ENCODE results near the gene ALOXE3. TPM values are rescaled to one million over a fixed set of nuclear protein-coding genes. Genes with fewer than 3 reads are reported as not detected.

The ALOXE3 gene
- total RNA-seq, 1 donor from 2014 or later = not detected

- H3K4me3 Mint-ChIP-seq = no peak overlapping the region
- no peak for DNase-seq (ENCODE audit: low spot score)
- intact Hi-C loops (cut with micrococcal nuclease) = loop anchor here (10.0 kb wide), 1 partner anchor 301 kb away; the partner anchor contains the start of gene NDEL1
- H3K4me1 Mint-ChIP-seq (ENCODE audit: low read depth) = peaks cover 5% of the 10 kb centered on the region
- H3K27ac Mint-ChIP-seq = no peak overlapping the region
- H3K27me3 Mint-ChIP-seq (ENCODE audit: insufficient read depth) = peaks cover 20% of the 10 kb centered on the region
- no peaks in the 10 kb centered on the region for H3K9me3 Mint-ChIP-seq
- H3K36me3 Mint-ChIP-seq (ENCODE audit: low read depth) = no peaks in the 10 kb centered on the region
Measured at GRCh38 chr17:8133399-8133798, 15.1 kb upstream of the ALOXE3 start.

DNA sequence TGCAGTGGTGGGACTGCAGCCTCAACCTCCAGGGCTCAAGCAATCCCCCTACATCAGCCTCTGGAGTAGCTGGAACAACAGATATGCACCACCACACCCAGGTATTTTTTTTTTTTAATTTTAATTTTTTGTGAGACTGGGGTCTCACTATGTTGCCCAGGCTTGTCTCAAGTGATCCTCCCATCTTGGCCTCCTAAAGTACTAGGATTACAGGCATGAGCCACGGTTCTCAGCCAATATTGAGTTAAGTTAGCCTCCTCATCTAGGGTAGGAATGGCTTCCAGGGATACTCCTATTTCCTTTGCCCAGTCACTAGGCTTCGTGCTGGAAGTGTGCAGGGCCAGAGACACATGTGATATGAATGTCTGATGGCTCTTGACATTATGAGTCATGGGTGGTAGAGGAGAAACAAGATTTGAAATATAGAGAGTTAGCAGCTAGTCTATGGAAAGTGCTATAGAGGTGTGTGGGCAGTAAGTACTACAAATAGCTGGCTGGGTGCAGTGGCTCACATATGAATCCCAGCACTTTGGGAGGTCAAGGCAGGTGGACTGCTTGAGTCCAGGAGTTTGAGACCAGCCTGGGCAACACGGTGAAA is 13.6 kb upstream of the ALOXE3 start:
- Mint-ChIP-seq H3K4me3 (no peak overlapping the region), H3K27me3 (ENCODE audit: insufficient read depth) (peaks cover 27% of the 10 kb centered on the region), H3K27ac (no peak overlapping the region), H3K36me3 (ENCODE audit: low read depth) (no peaks in the 10 kb centered on the region), H3K9me3 (no peaks in the 10 kb centered on the region), H3K4me1 (ENCODE audit: low read depth) (peaks cover 10% of the 10 kb centered on the region)
- no peak for DNase-seq (ENCODE audit: low spot score)
- intact Hi-C loops (cut with micrococcal nuclease) = loop anchor here (10.0 kb wide), 1 partner anchor 303 kb away; the partner anchor contains the start of gene NDEL1

- DNase-seq (ENCODE audit: low spot score) = no peak
- Mint-ChIP-seq H3K9me3 (no peaks in the 10 kb centered on the region), H3K27ac (no peak overlapping the region), H3K27me3 (ENCODE audit: insufficient read depth) (peaks cover 44% of the 10 kb centered on the region), H3K36me3 (ENCODE audit: low read depth) (peaks cover 3% of the 10 kb centered on the region), H3K4me1 (ENCODE audit: low read depth) (peaks cover 42% of the 10 kb centered on the region), H3K4me3 (no peak overlapping the region)
- intact Hi-C loops (cut with micrococcal nuclease) = loop anchor here (10.0 kb wide), 1 partner anchor 617 kb away; the partner anchor contains the start of gene CCDC42
Measured at GRCh38 chr17:8128125-8128784, 9.9 kb upstream of the ALOXE3 start.

DNA sequence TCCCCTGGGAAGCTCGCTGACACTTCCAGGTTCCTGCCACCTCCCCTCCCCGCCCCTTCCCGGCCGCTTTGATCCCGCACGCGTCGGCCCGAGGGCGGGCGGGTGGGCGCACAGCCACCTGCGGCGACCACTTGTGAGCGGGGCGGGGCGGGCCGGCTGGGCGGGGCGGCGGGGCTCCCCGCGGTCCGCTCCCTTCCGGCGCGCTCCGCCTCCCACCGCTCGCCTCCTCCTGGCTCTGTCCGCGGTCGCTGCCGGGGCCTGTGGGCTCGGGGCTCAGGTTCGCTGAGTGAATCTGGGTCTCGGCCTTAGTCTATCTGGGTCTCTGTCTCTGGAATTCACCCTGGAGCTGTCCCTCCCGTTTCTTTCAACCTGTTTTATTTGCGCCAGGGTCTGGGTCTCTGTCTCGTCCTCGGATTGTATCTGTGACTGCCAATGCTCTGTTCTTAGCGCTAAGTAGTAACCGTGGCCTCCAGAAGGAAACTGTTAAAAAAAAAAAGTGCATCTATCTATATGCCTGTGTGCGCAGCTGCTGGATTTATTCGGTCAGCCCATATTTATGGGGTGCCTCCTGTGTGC is 8.3 kb upstream of the ALOXE3 start:
- peak; percentile 47 for DNase-seq (ENCODE audit: low spot score)
- H3K4me3 Mint-ChIP-seq = peak overlapping the region; percentile 91
- H3K4me1 Mint-ChIP-seq (ENCODE audit: low read depth) = peaks cover 40% of the 10 kb centered on the region
- H3K27ac Mint-ChIP-seq = peak overlapping the region; percentile 97
- no peaks in the 10 kb centered on the region for H3K9me3 Mint-ChIP-seq
- peaks cover 51% of the 10 kb centered on the region for H3K27me3 Mint-ChIP-seq (ENCODE audit: insufficient read depth)
- peaks cover 5% of the 10 kb centered on the region for H3K36me3 Mint-ChIP-seq (ENCODE audit: low read depth)
- intact Hi-C loops (cut with micrococcal nuclease) = loop anchor here (1.0 to 10.0 kb wide), 4 partner anchors 12 to 618 kb away; partner anchors contain the start of gene CCDC42

GRCh38 chr17:8125947-8126490 is 7.7 kb upstream of the ALOXE3 start:
- Mint-ChIP-seq H3K9me3 (no peaks in the 10 kb centered on the region), H3K27me3 (ENCODE audit: insufficient read depth) (peaks cover 49% of the 10 kb centered on the region), H3K27ac (peak overlapping the region; percentile 97), H3K4me3 (peak overlapping the region; percentile 91), H3K36me3 (ENCODE audit: low read depth) (peaks cover 5% of the 10 kb centered on the region), H3K4me1 (ENCODE audit: low read depth) (peaks cover 42% of the 10 kb centered on the region)
- no peak for DNase-seq (ENCODE audit: low spot score)
- intact Hi-C loops (cut with micrococcal nuclease) = loop anchor here (1.0 to 10.0 kb wide), 7 partner anchors 12 to 619 kb away; partner anchors contain the start of gene CCDC42

DNA sequence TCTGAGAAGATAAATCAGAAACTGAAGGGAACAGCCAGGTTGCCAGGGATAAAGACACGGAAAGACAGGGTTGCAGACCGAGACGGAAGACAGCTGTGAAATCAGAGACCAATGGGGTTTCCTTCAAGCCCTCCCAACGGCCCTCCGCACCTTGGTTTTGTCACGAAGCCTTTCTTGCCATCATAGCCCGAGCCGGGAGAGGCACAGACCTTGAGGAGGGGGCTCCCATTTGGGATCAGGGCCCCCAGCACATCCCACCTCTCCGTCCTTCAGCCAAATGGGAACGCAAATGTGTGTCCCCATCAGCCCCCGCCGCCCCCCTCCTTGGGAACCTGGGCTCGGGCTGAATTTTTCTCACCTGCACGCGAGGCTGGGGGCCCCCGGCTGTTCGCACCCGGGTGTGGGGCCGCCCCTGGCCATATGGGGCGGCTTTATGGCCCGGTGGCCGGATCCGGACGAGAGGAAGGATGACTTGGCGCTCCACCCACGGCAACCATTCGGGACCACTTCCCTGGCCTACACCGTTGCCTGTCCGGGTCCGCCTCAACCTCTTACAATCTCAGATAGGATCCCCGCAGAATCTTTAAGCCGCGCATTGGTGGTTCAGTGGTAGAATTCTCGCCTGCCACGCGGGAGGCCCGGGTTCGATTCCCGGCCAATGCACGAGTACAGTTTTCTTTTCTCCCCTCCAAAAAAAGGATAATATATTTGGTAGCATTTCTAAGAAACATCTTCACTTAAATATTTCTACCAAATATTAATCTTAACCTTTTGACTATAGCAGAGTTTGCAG is 7.0 kb upstream of the ALOXE3 start:
- peak overlapping the region; percentile 97 for H3K27ac Mint-ChIP-seq
- peaks cover 5% of the 10 kb centered on the region for H3K36me3 Mint-ChIP-seq (ENCODE audit: low read depth)
- peaks cover 49% of the 10 kb centered on the region for H3K4me1 Mint-ChIP-seq (ENCODE audit: low read depth)
- no peaks in the 10 kb centered on the region for H3K9me3 Mint-ChIP-seq
- intact Hi-C loops (cut with micrococcal nuclease) = loop anchor here (1.0 to 10.0 kb wide), 4 partner anchors 48 to 619 kb away; partner anchors contain the start of gene CCDC42
- H3K4me3 Mint-ChIP-seq = peak overlapping the region; percentile 91
- peaks cover 52% of the 10 kb centered on the region for H3K27me3 Mint-ChIP-seq (ENCODE audit: insufficient read depth)
- peak; percentile 79 for DNase-seq (ENCODE audit: low spot score)

DNA sequence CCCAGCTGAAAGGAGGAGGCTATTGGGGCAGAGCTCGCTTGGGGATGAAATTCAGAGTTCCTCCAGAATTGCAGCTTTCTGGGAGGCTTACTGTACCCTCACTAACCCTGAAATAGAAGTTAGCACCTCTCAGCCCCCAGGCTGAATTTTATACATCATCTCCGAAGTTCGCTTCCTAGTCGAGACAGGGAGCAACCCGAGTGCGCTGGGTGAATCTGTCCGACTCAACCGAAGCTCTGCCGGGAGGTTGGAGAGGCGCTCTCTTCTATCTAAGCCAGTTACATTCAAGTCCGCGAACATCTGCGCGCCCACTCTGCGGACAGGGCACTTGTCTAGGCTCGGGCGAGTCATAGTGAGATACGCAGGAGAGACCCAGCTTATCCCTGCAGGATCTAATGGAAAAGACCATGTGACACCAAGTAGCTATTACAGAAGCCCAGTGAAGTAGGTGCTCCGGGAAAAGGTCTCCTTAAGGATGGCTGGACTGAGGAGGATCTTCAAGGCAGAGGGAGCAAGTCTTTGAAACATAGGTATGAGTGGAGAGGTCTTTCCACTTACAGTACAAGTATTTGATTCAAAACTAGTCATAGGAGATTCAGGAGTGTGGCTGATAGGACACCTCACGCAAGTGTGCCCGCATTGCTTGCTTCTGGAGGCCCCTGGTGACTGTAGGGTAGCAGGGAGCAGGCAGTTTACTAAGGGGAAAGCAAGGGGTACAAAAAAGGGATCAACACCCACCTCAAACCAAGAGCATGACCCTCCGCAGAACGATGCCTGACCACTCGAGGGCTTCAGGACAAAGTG is 6.2 kb upstream of the ALOXE3 start:
- intact Hi-C loops (cut with micrococcal nuclease) = loop anchor here (1.0 to 10.0 kb wide), 5 partner anchors 49 to 620 kb away; partner anchors contain the start of gene CCDC42
- no peak for DNase-seq (ENCODE audit: low spot score)
- peak overlapping the region; percentile 97 for H3K27ac Mint-ChIP-seq
- H3K4me1 Mint-ChIP-seq (ENCODE audit: low read depth) = peaks cover 57% of the 10 kb centered on the region
- H3K36me3 Mint-ChIP-seq (ENCODE audit: low read depth) = peaks cover 5% of the 10 kb centered on the region
- peak overlapping the region; percentile 91 for H3K4me3 Mint-ChIP-seq
- H3K27me3 Mint-ChIP-seq (ENCODE audit: insufficient read depth) = peaks cover 47% of the 10 kb centered on the region
- no peaks in the 10 kb centered on the region for H3K9me3 Mint-ChIP-seq

GRCh38 chr17:8123695-8124349 is 5.5 kb upstream of the ALOXE3 start, which contains the start of gene HES7:
Gene HES7, minus strand, starts transcription at chr17:8124106. Its CDS starts 22 bp downstream, at chr17:8124084.
- Mint-ChIP-seq H3K4me1 (ENCODE audit: low read depth) (peaks cover 63% of the 10 kb centered on the region), H3K4me3 (peak within 1 kb of the TSS; percentile 91), H3K36me3 (ENCODE audit: low read depth) (peaks cover 5% of the 10 kb centered on the region), H3K27ac (peak within 1 kb of the TSS; percentile 97), H3K9me3 (no peaks in the 10 kb centered on the region), H3K27me3 (ENCODE audit: insufficient read depth) (peaks cover 50% of the 10 kb centered on the region)
- no peak for DNase-seq (ENCODE audit: low spot score)
- intact Hi-C loops (cut with micrococcal nuclease) = loop anchor here (2.0 to 10.0 kb wide), 3 partner anchors 177 to 621 kb away; partner anchors contain the start of gene CCDC42

DNA sequence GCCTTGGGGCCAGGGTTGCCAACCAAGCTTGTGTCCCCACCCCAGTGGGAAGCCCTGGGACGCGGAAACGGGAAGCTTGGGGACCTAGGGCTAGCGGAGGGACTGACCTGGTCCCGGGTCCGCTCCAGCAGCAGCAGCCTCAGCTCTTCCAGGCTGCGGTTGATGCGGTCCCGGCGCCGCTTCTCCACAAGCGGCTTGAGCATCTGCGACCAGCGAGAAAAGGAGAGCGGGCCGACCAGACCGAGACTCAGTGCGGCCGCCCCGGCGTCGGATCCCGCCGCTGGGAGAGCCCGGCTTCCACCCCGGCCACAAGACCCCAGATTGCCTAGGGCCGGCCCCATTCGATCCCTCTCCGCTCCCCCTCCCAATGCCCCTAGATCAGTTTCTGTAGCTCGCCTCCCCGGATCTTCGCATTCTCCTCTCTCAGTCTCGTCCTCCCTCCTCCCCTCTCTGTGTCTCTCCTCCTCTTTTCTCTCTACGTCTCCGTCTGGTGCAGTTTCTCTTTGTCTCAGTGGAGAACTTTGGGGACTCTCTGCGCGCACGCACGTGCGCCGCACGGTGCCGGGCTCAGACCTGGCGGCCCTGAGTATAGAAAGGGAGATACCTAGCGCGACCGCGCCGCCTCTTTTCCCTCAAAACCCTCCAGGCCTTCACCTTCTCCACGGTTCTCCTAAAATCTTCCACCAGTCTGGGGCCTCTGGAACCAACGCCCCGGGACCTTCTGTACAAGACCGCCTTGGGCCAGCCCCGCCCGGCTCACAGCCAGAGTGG is 4.8 kb upstream of the ALOXE3 start:
- Mint-ChIP-seq H3K27me3 (ENCODE audit: insufficient read depth) (peaks cover 54% of the 10 kb centered on the region), H3K27ac (peak overlapping the region; percentile 73), H3K36me3 (ENCODE audit: low read depth) (peaks cover 5% of the 10 kb centered on the region), H3K9me3 (no peaks in the 10 kb centered on the region), H3K4me1 (ENCODE audit: low read depth) (peaks cover 70% of the 10 kb centered on the region), H3K4me3 (peak overlapping the region; percentile 91)
- intact Hi-C loops (cut with micrococcal nuclease) = loop anchor here (5.0 to 10.0 kb wide), 2 partner anchors 281 to 622 kb away; partner anchors contain the start of gene CCDC42
- peak; percentile 33 for DNase-seq (ENCODE audit: low spot score)

DNA sequence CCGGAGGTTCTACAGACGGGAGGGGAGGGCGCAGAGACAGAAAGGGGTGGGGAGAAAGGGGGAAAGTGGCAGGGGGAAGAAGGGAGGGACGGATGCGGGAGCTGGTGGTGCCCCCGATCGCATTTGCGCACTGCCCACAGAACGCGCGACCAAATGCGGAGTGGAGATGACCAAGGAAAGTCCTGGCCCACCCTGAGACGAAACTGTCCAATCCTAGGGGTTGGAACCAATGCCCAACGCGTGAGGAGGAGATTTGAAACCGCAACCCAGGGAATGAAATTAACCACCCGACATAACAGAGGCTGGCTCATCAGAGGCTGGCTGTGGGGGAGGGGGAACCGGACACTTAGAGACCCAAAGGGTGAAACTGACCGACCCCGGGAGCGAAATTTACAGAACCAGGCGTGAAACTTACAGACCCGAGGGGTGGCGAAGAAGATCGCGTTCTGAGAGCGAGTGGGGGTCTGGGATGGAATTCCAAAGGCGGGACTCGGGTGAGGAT is 4.2 kb upstream of the ALOXE3 start:
- Mint-ChIP-seq H3K4me3 (peak overlapping the region; percentile 91), H3K27ac (no peak overlapping the region), H3K4me1 (ENCODE audit: low read depth) (peaks cover 76% of the 10 kb centered on the region), H3K27me3 (ENCODE audit: insufficient read depth) (peaks cover 58% of the 10 kb centered on the region), H3K9me3 (no peaks in the 10 kb centered on the region), H3K36me3 (ENCODE audit: low read depth) (peaks cover 5% of the 10 kb centered on the region)
- intact Hi-C loops (cut with micrococcal nuclease) = loop anchor here (5.0 to 10.0 kb wide), 2 partner anchors 280 to 622 kb away; partner anchors contain the start of gene CCDC42
- no peak for DNase-seq (ENCODE audit: low spot score)

Measured in activated T-helper 1 cell treated with anti-CD3 and anti-CD28 coated beads, Interleukin-12 subunit alpha, Interleukin-12 subunit beta, Interleukin-2, Interleukin-4 antibody, amounts not matched to agents 30 ng/mL and 10 ng/mL and 1 ng/mL, durations not matched to agents 14 hours and 24 hours and 36 hours (primary cell).